ENCODE results near the gene SNAP23. TPM values are rescaled to one million over a fixed set of nuclear protein-coding genes. Genes with fewer than 3 reads are reported as not detected.

Gene SNAP23
- polyA plus RNA-seq, 1 donor from 2014 or later = 40.7 TPM

DNA sequence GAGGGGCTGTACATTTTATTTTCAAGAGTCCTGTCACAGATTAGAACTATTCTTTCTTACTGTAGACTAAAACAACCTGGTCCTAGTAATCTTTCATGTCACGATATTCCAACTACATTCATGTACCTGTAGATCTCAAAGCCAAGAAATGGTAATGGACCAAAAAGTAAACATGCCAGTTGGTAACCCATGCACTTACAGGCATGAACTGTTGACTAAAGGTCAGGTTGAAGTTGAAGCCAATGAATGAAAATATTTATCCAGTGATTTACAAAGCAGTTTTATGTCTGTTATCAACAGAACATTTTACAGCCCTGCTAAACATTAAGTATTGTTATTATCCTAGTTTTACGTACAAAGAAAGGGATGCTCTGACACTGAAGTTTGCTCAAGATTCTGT, 27.9 kb downstream of the SNAP23 start:
- Histone ChIP-seq H3K27ac (ENCODE audit: low read length) (no peak overlapping the region), H3K9ac (ENCODE audit: low read length) (no peak overlapping the region), H3K36me3 (ENCODE audit: insufficient read depth, low read length) (no peaks in the 10 kb centered on the region), H3K79me2 (replicated peaks; ENCODE audit: insufficient read depth, low read length) (no peaks in the 10 kb centered on the region), H3K27me3 (ENCODE audit: insufficient read depth, low read depth, low read length) (no peaks in the 10 kb centered on the region), H3K9me3 (ENCODE audit: low read length) (no peaks in the 10 kb centered on the region), H3K9me2 (ENCODE audit: insufficient read depth, low read length) (no peaks in the 10 kb centered on the region), H3K4me2 (ENCODE audit: low read length) (no peak overlapping the region), H3K4me3 (ENCODE audit: low read length) (no peak overlapping the region), H3F3A (ENCODE audit: insufficient read depth, low read length, poor library complexity, severe bottlenecking) (no peaks in the 10 kb centered on the region), H2AFZ (ENCODE audit: low read depth, low read length) (no peak overlapping the region), H4K20me1 (ENCODE audit: insufficient read depth) (no peaks in the 10 kb centered on the region)
- TF ChIP-seq RAD21 (conservative IDR thresholded peaks at IDR 0.05) = no peak
- TF ChIP-seq SMC3 (conservative IDR thresholded peaks at IDR 0.05; ENCODE audit: poor library complexity) = no peak
- no peak for TF ChIP-seq EP300 (conservative IDR thresholded peaks at IDR 0.05; ENCODE audit: poor library complexity, severe bottlenecking)
- TF ChIP-seq, protein P1, sequence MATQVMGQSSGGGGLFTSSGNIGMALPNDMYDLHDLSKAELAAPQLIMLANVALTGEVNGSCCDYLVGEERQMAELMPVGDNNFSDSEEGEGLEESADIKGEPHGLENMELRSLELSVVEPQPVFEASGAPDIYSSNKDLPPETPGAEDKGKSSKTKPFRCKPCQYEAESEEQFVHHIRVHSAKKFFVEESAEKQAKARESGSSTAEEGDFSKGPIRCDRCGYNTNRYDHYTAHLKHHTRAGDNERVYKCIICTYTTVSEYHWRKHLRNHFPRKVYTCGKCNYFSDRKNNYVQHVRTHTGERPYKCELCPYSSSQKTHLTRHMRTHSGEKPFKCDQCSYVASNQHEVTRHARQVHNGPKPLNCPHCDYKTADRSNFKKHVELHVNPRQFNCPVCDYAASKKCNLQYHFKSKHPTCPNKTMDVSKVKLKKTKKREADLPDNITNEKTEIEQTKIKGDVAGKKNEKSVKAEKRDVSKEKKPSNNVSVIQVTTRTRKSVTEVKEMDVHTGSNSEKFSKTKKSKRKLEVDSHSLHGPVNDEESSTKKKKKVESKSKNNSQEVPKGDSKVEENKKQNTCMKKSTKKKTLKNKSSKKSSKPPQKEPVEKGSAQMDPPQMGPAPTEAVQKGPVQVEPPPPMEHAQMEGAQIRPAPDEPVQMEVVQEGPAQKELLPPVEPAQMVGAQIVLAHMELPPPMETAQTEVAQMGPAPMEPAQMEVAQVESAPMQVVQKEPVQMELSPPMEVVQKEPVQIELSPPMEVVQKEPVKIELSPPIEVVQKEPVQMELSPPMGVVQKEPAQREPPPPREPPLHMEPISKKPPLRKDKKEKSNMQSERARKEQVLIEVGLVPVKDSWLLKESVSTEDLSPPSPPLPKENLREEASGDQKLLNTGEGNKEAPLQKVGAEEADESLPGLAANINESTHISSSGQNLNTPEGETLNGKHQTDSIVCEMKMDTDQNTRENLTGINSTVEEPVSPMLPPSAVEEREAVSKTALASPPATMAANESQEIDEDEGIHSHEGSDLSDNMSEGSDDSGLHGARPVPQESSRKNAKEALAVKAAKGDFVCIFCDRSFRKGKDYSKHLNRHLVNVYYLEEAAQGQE (IDR thresholded peaks at IDR 0.05; ENCODE audit: borderline replicate concordance) = no peak
- TF ChIP-seq POLR2AphosphoS5 (IDR thresholded peaks at IDR 0.05) = no peak
- no peak for TF ChIP-seq MXI1 (conservative IDR thresholded peaks at IDR 0.05; ENCODE audit: poor library complexity, severe bottlenecking)
- no peak for TF ChIP-seq EZH2 (IDR thresholded peaks at IDR 0.05; ENCODE audit: borderline replicate concordance, insufficient read depth, low read length, poor library complexity, severe bottlenecking)
- no peak for TF ChIP-seq CTCF (IDR thresholded peaks at IDR 0.05; ENCODE audit: poor library complexity, severe bottlenecking)
- no peak for TF ChIP-seq TAF1 (IDR thresholded peaks at IDR 0.05; ENCODE audit: low read depth)

- no peaks in the 10 kb centered on the region for H3F3A ChIP-seq (ENCODE audit: insufficient read depth, low read length, poor library complexity, severe bottlenecking)
- no peaks in the 10 kb centered on the region for H3K79me2 ChIP-seq (replicated peaks; ENCODE audit: insufficient read depth, low read length)
- no peak overlapping the region for H3K4me3 ChIP-seq (ENCODE audit: low read length)
- no peak overlapping the region for H3K9ac ChIP-seq (ENCODE audit: low read length)
- no peaks in the 10 kb centered on the region for H3K9me3 ChIP-seq (ENCODE audit: low read length)
- H2AFZ ChIP-seq (ENCODE audit: low read depth, low read length) = no peak overlapping the region
- H3K27me3 ChIP-seq (ENCODE audit: insufficient read depth, low read depth, low read length) = no peaks in the 10 kb centered on the region
- no peaks in the 10 kb centered on the region for H3K36me3 ChIP-seq (ENCODE audit: insufficient read depth, low read length)
- H4K20me1 ChIP-seq (ENCODE audit: insufficient read depth) = no peaks in the 10 kb centered on the region
- no peak for TF ChIP-seq SMC3 (conservative IDR thresholded peaks at IDR 0.05; ENCODE audit: poor library complexity)
- no peak overlapping the region for H3K4me2 ChIP-seq (ENCODE audit: low read length)
- H3K27ac ChIP-seq (ENCODE audit: low read length) = no peak overlapping the region
- no peaks in the 10 kb centered on the region for H3K9me2 ChIP-seq (ENCODE audit: insufficient read depth, low read length)
Measured at GRCh38 chr15:42528970-42529369, 33.5 kb downstream of the SNAP23 start.

DNA sequence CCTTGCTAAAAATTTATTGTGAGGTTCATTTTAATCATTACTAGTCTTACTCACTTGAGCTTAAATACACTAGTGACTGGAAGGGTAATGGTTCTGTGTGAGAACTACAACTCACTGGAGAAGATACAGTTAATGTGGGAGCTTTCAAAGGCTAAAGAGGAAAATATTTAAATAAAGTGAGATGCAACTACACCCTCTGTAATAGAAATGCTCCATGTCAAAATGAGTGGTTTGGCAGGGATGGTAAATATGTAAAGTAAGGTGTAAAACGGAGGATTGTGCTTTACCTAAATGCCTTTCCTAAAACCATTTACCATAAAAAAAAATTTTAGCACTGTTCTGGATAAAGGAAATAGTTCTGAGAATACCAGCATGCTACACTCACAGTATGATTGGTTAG, 37.8 kb downstream of the SNAP23 start:
- no peaks in the 10 kb centered on the region for H3F3A ChIP-seq (ENCODE audit: insufficient read depth, low read length, poor library complexity, severe bottlenecking)
- no peaks in the 10 kb centered on the region for H3K79me2 ChIP-seq (replicated peaks; ENCODE audit: insufficient read depth, low read length)
- H2AFZ ChIP-seq (ENCODE audit: low read depth, low read length) = no peak overlapping the region
- H3K9me3 ChIP-seq (ENCODE audit: low read length) = no peaks in the 10 kb centered on the region
- H4K20me1 ChIP-seq (ENCODE audit: insufficient read depth) = no peaks in the 10 kb centered on the region
- no peak overlapping the region for H3K9ac ChIP-seq (ENCODE audit: low read length)
- H3K4me3 ChIP-seq (ENCODE audit: low read length) = no peak overlapping the region
- TF ChIP-seq MXI1 (conservative IDR thresholded peaks at IDR 0.05; ENCODE audit: poor library complexity, severe bottlenecking) (no peak), EP300 (conservative IDR thresholded peaks at IDR 0.05; ENCODE audit: poor library complexity, severe bottlenecking) (no peak), RAD21 (conservative IDR thresholded peaks at IDR 0.05) (no peak), CTCF (IDR thresholded peaks at IDR 0.05; ENCODE audit: poor library complexity, severe bottlenecking) (no peak), SMC3 (conservative IDR thresholded peaks at IDR 0.05; ENCODE audit: poor library complexity) (no peak), TAF1 (IDR thresholded peaks at IDR 0.05; ENCODE audit: low read depth) (no peak), POLR2AphosphoS5 (IDR thresholded peaks at IDR 0.05) (no peak), EZH2 (IDR thresholded peaks at IDR 0.05; ENCODE audit: borderline replicate concordance, insufficient read depth, low read length, poor library complexity, severe bottlenecking) (no peak)
- TF ChIP-seq, protein P1 (IDR thresholded peaks at IDR 0.05; ENCODE audit: borderline replicate concordance) = no peak
- H3K27ac ChIP-seq (ENCODE audit: low read length) = no peak overlapping the region
- no peaks in the 10 kb centered on the region for H3K9me2 ChIP-seq (ENCODE audit: insufficient read depth, low read length)
- no peak overlapping the region for H3K4me2 ChIP-seq (ENCODE audit: low read length)
- H3K27me3 ChIP-seq (ENCODE audit: insufficient read depth, low read depth, low read length) = no peaks in the 10 kb centered on the region
- H3K36me3 ChIP-seq (ENCODE audit: insufficient read depth, low read length) = no peaks in the 10 kb centered on the region
